CD4-positive, alpha-beta T cell treated with Interferon alpha-2 for 1 hour (primary cell): ENCODE results near the gene RB1.
"Not testable (repeated sequence)": the region's sequence is repeated elsewhere in the genome, so short reads cannot be mapped to it uniquely, and the experiment has no call there.

Source experiments
- DNase-seq, 2 donors: peaks; one replicate each; pipeline ENCODE4 v3.0.0-alpha.2; 2020 to 2022

Gene RB1

DNA sequence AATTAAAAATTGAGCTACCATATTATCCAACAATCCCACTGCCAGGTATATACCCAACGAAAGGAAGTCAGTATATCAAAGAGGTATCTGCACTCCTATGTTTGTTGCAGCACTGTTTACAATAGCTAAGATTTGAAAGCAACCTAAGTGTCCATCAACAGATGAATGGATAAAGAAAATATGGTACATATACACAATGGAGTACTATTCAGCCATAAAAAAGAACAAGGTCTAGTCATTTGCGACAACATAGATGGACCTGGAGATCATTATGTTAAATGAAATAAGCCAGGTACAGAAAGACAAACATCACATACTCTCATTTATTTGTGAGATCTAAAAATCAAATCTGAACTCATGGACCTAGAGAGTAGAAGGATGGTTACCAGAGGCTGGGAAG, 52.0 kb downstream of the RB1 start:
- not testable (repeated sequence) for DNase-seq

DNA sequence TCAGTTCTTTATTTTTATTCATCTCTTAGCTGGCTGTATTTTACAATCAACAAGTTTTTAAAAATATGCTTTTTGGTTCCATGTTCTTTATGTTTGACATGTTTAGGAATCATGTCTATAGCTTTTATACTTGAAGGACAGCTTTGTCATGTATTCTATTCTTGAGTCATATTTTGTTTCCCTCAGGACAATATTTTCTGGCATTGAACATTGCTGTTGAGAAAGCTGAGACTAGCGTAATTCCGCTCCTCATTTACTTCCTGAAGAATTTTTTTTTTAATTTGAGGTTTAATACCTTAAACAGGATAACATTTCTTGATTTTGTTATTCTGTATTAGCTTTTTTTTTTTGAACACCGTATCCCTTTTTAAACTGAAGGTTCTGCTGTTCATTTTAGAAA, 53.2 kb downstream of the RB1 start:
- no peak for DNase-seq

DNA sequence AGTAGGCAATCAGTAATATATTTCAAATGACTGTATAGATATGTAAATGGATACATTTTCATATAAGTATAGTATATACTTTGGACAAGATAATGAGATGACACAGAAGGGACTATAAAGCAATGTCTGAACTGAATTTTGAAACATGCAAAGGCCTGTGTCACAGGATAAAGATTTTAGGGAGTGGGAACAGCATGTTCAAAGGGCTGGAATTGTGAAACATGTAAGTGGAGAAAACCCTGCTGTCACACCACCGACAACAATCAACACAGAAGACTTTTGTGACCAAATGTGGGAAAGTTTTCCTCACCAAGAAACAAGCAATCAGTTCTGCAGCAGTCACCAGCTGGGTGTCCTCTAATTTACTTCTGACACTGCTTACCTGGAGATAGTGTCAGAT, 66.4 kb downstream of the RB1 start:
- DNase-seq = no peak

DNA sequence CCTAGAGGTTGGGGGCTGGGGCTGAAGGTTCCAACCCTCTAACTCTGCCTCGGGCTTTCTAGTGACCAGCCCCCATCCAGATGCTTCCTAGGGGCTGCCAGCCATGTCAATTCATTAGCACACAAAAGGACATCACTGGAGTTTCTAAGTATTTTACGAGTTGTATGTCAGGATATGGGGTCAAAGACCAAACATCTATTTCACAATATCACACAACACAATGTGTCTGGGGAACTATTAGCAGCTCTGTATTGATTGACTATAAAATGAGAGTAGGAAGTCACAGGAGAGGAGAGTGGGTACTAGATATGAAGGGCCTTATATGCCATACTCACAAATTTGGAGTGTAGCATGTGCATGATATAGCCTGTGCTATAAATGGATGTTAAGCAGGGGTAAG, 67.3 kb downstream of the RB1 start:
- DNase-seq = no peak

DNA sequence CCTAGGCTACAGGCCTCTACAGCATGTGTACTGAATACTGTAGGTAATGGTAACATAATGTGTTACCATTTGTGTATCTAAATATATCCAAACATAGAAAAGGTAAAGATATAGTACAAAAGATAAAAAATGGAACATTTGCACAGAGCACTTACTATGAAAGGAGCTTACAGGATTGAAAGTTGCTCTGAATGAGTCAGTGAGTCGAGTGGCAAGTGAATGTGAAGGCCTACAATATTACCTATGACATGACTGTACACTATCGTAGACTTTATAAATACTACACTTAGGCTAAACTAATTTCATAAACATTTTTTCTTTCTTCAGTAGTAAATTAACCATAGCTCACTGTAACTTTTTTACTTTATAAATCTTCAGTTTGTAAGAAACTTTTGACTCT, 74.3 kb downstream of the RB1 start:
- DNase-seq = no peak

DNA sequence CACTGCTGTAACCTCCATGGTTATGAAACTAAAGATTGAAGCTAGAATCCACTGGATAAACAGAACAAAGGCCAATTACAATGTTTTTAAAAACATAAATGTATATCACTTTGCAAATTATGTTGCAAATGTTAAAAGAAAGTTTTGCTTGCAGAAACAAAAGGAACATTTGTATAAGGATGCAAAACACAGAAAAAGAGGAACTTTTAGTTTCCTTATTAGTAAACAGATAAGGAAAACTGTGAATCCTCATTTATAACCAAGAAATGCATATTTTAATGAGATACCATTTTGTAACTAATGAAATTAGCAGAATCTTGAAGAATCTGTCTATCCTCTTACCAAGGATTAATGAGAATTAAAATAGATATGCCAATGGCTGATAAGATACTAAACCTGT, 77.0 kb downstream of the RB1 start:
- DNase-seq = no peak

DNA sequence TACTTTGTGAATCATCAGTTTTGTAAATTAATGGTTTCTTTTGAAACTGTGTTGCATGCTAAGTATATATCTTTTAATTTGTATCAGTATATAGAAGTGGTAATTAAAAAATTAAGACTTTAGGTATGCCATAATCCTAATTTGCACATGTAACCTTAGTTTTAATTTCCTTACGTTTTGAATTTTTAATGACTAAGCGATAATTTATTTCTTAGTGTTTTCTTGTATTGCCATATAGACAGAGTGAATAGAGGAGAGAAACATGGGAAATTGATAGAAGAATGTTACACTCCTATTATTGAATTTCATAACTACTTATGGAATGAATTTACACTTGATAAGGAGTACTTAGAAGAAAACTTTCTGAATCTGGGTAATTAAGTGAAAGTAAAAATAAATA, 79.8 kb downstream of the RB1 start:
- no peak for DNase-seq

DNA sequence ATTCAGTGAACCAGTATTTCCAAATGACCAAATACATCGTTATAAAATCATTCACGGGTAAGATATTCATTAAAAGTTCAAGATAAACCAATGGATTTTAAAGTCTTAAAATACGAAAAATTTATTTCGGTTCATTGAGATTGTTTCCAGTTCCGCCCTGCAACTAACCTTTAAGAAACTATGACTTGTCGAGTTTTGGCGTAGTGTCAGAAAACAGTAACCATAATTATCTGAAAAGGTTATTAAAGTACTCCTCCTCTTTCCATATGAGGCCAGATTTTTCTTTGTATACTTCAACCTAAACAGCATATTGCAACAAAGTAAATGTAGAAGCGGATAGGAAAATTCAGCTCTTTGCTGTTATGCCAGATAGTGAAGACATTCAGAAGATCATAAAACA, 83.3 kb downstream of the RB1 start:
- DNase-seq = no peak

DNA sequence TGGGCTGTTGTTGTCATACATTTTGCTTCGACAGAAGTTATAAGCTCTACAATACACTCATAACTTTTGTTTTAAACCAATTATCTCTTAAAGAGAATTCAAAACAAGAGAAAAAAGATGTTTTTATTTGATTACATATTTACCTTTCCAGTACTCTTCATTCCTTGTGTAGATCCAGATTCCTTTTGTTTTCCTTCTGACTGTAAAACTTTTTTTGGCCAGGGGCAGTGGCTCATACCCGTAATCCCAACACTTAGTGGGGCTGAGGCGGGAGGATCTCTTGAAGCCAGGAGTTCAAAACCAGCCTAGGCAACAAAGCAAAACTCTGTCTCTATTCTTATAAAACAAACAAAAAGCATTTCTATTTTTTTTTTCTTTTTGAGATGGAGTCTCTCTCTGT, 87.7 kb downstream of the RB1 start:
- DNase-seq = no peak

DNA sequence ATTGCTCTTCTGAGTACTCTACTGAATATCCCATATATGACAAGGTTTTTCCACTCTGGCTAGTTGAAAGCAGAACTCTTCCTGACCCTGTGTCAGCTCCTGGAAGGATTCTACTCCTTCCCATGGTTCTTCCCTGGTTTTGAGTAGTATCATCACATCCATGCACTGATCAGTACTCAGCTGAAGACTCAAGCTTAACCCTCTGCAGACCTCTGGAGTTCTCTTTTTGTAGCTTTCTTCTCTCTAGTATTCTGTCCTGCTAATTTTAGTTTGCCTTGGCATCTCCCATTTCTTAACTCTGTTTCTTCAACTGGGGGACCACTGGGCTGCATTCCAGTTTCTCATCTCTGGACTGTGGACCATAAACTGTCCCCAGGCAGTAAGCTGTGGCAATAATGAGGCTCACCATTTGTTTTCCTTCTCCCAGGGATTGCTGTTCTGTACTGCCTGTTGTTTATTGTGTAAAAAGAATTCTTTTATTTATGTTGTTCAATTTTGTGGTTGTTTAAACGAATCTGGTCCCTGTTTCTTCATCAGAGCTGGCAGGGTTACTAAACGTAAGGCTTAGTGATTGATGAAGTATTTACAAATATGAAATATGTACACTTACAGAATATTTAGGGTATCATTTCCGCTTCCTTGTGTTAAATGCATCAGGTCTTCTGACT, 89.6 kb downstream of the RB1 start:
- no peak for DNase-seq

DNA sequence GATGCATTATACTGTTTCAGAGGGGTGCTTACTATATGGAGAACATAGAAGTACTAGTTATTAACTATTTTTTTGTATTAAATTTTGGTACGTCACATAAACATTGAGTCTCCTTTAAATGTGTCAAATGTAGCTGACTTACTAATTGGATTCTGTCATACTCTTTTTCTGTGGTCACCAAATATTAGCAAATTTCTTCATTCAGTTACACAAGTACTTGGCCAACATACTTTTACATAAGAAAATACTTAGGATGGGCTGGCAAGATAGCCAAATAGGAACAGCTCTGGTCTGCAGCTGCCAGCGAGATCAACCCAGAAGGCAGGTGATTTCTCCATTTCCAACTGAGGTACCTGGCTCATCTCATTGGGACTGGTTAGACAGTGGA, 90.1 kb downstream of the RB1 start:
- DNase-seq = no peak

DNA sequence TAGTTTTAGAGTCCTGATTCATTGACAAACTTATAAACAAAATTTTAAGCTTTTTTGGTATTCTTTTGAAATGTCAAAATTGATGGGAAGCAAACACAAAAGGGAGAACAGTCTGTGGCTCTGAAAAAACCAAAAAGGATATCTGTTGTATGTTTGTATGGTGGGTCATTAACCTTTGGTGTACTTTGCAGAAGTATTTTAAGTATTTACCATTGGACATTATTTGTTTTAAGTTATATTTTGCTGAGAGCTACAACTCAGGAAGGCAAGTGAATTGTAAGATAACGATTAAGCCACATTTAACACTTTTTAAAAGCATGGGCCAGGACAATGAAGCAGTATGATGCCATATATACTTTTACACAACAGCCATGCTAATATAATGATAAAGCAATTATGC, 94.2 kb downstream of the RB1 start:
- DNase-seq = no peak

DNA sequence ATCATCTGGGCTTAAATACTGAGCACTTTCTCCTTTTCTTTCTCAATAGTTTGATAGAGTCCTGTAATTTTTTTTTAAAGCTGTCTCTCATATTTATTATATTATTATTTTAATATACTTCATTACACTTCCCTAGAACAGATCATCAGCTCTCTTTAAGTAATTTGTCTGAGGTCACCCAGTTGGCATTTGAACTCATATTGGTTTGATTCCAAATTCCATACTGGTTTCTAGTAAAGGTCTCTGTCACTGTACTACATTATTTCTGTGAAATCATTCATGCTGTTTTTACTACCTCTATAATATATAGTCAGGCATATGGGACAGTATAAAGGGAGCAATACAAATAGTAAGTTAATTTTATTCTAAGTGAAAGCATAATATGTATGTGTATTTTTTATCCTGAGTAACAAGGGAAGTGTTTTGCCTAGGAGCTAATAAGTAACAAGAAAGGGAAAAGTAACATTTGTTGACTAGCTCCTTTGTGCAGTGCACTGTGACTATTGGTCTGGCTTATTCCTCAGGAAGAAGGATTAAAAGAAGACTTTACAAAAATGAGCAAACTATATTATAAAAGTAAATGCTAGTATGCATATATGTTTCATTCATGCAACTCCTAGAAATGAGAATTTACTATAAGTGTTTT, 95.0 kb downstream of the RB1 start:
- DNase-seq = no peak

DNA sequence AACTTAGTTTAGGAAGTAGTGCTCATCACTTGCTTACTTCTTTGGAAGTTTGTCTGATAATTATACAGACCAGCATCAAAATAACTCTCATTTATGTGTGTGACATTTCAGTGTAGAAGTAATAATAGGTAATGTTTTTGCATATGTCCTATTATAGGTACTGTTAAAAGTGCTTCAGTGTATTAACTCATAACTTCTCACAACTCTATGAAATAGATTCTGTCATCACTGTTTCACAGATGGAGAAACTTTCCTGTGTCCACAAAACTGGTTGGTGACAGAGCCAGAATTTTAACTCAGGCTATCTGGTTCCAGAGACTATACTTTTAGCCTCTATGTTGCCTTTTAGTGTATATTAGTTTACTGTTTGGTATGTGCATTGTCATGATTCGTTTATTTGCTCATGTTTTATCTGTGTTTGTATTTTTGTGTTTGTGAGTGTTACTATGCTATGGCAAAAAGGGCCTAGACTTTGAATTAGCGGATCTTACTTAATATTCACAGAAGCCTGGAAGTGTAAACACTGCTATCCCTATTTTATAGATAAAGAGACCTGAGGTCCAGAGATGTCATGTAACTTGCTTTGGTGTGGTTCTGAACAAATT, 96.6 kb downstream of the RB1 start:
- no peak for DNase-seq

DNA sequence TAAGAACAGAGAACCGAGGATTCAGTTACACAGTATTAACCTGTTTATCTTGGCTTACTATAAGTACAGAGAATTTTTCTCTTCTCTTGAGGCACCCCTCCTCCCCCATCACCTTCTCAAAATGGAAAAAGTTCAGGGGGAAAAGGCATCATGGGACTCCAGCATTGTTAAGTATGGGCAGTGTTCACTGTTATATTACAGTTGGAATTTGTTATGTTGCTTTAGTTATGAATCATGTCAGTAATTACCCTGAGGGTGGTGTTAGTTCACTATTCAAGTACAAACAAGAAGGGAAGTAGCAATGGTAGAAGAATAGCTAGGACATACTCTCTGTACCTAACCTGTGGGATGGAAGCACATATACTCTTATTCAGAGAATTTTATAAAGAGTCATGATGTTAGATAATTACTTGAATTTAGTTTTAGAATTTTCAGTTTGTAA, 97.3 kb downstream of the RB1 start:
- DNase-seq = peak in 1 of 2 donors; percentile 51

DNA sequence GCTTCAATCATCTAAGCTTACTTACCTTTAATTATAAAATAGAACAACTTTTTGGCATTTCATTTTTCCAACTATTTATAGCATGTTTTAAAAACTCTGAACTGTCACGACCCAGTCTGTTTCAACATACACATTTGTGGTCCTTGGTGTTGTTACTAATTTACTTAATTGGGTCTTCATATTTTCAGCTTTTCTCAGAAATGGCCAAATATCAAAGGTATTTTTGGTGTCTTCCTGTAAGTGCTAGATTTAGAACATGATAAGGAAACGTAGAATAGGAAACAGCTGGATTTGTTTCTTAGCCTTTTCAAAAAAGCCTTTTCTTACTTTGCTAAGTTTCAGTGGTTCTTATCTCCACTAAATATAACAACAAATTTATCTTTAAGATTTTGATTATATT, 97.9 kb downstream of the RB1 start:
- DNase-seq = peak in 1 of 2 donors; percentile 81

DNA sequence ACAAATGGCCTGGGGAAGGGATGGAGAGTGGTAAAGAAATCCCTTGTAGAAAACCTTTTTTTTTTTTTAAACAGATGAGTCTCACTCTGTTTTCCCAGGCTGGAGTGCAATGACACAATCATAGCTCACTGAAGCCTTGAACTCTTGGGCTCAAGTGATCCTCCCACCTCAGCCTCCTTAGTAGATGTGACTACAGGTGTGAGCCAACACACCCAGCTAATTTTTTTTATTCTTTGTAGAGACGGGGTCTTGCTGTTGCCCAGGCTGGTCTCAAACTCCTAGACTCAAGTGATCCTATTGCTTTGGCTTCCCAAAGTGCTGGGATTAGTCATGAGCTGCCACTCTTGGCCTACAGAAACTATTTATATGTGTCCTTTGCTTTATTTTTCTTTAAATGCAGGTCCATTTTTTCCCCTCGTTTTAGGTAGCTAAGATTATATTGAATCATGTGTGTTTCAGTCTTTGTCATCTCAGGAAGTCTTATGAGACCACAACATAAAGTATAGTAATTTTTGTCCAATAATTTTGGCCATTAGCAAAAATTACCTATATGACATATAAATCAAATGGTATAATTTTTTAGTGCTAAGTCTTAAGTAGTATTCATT, 98.9 kb downstream of the RB1 start:
- no peak for DNase-seq

DNA sequence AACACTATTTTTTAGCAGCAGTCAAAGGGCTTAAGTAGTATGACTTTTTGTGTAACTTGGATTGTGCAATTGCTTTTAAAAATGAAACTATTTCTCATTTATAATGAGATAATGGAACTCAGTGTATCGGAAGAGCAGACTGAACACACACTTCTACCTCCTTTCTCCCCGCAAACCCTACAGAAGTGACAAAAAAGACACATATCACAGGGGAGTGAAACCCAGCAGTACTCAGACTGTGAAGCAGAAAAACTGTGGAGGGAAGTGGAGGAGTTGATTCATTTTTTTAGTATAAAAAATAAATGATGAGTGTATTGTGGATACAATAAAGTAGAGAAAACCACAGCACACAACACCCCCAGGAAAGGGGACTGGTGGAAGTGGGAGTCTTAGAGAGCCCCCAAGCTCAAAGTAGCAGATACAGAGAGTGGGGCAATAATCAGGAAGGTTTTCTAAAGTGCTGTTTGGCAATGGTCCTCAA, 99.6 kb downstream of the RB1 start:
- DNase-seq = peak in 1 of 2 donors; percentile 68

DNA sequence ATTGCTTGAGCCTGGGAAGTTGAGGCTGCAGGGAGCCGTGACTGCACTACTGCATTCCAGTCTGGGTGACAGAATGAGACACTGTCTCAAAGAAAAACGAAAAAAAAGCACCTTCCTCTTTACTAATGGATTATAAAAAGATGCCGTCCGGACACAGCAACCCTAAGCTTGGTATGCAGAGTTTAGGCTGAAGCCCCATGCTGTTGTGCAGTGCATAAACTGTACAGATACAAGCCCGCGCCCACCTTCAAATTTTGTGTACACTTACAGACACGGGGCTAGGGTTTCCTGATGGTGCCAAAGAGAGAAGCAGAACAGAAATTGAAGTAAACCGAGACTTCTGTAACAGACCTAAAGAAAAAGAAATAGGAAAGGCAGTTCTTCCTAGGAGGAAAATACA, 100.4 kb downstream of the RB1 start:
- no peak for DNase-seq

DNA sequence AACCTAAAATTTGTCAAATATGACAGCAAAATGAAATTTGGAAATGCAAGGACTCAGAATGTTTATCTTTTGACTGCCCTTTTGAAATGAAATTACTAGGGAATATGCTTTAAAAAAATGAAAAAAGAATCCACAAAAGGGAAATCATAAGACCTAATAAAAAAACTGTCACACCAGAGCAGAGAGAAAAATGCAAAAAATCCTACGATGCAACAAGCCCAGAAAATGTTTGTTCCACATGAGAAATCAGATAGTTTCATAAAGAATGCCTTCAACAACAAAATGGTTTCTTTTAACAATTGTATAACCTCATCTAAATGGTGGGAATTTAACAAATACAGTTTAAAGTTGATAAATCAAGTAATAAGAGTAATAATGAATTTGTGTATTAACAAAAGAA, 101.4 kb downstream of the RB1 start:
- DNase-seq = no peak

DNA sequence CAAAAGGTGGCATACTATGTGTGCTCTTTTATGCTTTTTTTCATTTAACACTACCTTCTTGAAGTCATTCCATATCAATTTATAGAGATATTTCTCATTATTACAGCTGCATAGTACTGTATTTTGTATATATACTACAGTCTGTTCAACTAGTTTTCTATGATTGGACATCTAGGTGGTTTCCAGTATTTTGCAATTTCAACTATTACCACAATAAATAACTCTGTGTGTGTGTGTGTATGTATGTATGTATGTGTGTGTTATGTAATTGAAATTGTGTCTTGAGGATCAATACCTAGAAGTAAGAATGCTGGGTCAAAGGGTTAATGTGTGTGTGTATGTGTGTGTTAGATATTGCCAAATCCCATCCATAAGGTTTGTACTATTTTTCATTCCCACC, 102.3 kb downstream of the RB1 start:
- DNase-seq = peak in 1 of 2 donors; percentile 54

DNA sequence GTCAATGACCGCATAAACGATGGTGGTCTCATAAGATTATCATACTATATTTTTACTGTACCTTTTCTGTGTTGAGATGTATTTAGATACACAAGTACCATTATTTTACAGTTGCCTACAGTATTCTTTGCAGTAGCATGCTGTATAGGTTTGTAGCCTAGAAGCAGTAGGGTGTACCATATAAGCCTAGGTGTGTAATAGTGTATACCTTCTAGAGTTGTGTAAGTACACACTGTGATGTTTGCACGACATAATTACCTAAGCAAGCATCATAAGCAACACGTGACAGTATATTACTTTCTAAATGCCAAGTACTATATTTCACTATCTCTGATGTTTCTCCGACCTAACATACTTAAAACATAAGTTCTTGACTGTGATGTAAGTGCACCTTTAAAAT, 106.6 kb downstream of the RB1 start:
- DNase-seq = peak in 1 of 2 donors; percentile 63

DNA sequence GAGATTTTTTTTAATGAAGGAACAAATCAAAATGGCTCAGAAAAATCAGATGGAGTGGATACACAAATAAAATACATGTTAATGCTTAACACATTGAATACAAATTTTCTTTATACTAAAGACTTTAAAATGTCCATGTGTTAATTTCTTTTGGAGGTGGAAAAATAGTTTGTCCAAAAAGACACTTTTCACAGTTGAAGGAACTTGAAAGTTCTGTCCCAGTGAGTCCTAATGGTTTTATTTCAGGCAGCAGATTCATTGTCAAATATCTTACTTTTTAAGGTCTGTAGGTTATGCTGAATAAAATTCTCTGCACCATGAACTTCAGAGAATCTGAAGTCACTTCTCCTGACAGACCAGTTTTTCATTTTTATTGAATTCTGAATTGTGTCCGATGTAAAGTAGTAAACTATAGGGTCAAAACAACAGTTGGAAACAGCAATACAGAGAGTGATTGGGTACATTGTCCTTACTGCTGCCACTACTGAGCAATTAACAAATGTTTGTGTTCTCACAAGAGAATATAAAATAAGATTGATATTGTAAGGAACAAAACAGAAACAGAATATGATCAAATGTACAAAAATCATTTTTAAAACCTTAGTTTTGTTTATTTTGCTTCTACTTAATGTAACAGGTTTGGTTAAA, 107.7 kb downstream of the RB1 start:
- DNase-seq = no peak
